ENCODE measurements around the gene OTC. TPM values are rescaled to one million over a fixed set of nuclear protein-coding genes. Genes with fewer than 3 reads are reported as not detected.

Gene OTC
- total and polyA plus RNA-seq, 2 experiments from 2014 or later: not detected

DNA sequence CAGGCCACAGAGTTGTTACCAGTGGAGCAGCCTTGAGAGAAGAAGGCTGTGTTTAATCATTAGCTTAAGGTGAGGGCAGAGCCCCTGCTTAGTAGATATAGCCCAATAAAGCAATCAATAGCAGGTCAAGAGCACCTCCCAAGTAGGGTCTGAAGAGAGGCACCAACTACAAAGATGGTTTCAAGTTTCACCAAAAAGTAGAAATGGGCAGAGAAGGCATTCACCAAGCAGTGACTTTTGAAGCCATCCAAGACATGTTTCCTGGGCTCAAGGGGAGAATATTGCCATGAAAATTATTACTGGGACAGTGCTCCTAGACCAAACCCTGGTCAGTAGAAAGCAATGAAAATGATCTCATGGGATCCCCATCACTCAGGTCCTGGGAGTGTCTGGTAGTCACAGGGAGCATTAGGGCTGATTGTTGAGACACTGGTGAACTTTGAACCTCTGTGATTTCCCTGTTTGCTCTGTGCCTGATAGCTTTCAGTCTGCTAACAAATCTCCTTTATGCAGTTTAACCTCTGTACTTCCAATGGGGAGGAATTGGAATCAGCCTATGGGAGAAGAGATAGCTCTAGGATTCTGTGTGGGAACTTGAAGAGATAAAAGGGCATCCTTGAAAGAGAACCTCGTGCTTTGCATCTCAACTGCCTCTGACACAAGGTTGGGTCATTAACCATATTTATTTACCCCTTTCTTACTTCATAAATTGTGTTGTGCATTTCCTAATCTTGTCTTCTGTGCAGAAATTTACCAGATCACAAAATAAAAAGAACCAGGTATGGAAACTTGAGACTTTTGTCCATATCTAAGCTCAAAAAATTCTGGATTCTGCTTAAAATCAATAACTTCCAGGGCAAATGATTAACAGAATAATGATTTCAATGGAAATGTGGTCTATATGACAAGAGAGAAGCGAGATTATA, 9.3 kb upstream of the OTC start:
- in situ Hi-C loops (cut with MboI): no loop called here
- H3K4me3 ChIP-seq: no peak overlapping the region
- no peaks in the 10 kb centered on the region for H3K27me3 ChIP-seq (replicated peaks; ENCODE audit: insufficient read depth)
- no peak overlapping the region for H3K27ac ChIP-seq
- TF ChIP-seq EZH2phosphoT487 (IDR thresholded peaks at IDR 0.05; ENCODE audit: insufficient read depth, low read depth): no peak
- no peak for TF ChIP-seq EZH2 (IDR thresholded peaks at IDR 0.05; ENCODE audit: insufficient read depth, poor library complexity, severe bottlenecking)
- H3K36me3 ChIP-seq (ENCODE audit: low read depth): no peaks in the 10 kb centered on the region
- H3K9me2 ChIP-seq (ENCODE audit: insufficient read depth): no peaks in the 10 kb centered on the region
- no peak for DNase-seq
- no peaks in the 10 kb centered on the region for H3K79me2 ChIP-seq (ENCODE audit: insufficient read depth)
- no peak overlapping the region for H3K9ac ChIP-seq
- no peaks in the 10 kb centered on the region for H3K4me1 ChIP-seq (ENCODE audit: insufficient read depth)
- H3F3A ChIP-seq (ENCODE audit: insufficient read depth): no peaks in the 10 kb centered on the region
- no peaks in the 10 kb centered on the region for H3K9me3 ChIP-seq (ENCODE audit: low read depth)
- H4K20me1 ChIP-seq (ENCODE audit: insufficient read depth): no peaks in the 10 kb centered on the region
- no peak overlapping the region for H3K4me2 ChIP-seq (ENCODE audit: unreplicated experiment)
- no peak overlapping the region for H2AFZ ChIP-seq
- 33 to 45% methylated on average over 2 of the region's 2 CpGs for WGBS, 2 experiments (ENCODE audit: low coverage in 1 of 2, low lambda C conversion rate in 2 of 2, missing lambda C conversion rate in 2 of 2)

DNA sequence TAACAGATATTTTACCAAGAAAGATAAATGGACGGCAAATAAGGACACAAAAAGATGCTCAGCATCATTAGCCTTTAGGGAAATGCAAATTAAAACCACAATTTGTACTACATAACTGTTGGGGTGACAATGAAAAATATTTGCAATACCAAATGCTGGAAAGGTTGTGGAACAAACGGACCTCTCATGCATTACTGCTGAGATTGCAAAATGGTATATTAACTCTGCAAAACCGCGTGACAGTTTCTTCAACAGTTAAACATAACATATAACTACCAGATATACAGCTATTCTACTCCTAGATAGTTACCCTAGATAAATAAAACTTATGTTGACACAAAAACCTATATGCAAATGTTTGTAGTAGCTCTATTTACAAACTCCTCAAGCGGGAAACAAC, 6.3 kb upstream of the OTC start:
- Histone ChIP-seq H3K27me3 (replicated peaks; ENCODE audit: insufficient read depth) (no peaks in the 10 kb centered on the region), H3K79me2 (ENCODE audit: insufficient read depth) (no peaks in the 10 kb centered on the region), H3K9me3 (ENCODE audit: low read depth) (no peaks in the 10 kb centered on the region), H3K36me3 (ENCODE audit: low read depth) (no peaks in the 10 kb centered on the region), H2AFZ (no peak overlapping the region), H3K4me3 (no peak overlapping the region), H3K4me1 (ENCODE audit: insufficient read depth) (no peaks in the 10 kb centered on the region), H3K4me2 (ENCODE audit: unreplicated experiment) (no peak overlapping the region), H3K27ac (no peak overlapping the region), H4K20me1 (ENCODE audit: insufficient read depth) (no peaks in the 10 kb centered on the region), H3K9me2 (ENCODE audit: insufficient read depth) (no peaks in the 10 kb centered on the region), H3K9ac (no peak overlapping the region), H3F3A (ENCODE audit: insufficient read depth) (no peaks in the 10 kb centered on the region)
- no peak for TF ChIP-seq EZH2 (IDR thresholded peaks at IDR 0.05; ENCODE audit: insufficient read depth, poor library complexity, severe bottlenecking)
- no peak for TF ChIP-seq EZH2phosphoT487 (IDR thresholded peaks at IDR 0.05; ENCODE audit: insufficient read depth, low read depth)
- WGBS, 2 experiments (ENCODE audit: low coverage in 1 of 2, low lambda C conversion rate in 2 of 2, missing lambda C conversion rate in 2 of 2): 78 to 85% methylated on average over 5 of the region's 5 CpGs
- no peak for DNase-seq
- in situ Hi-C loops (cut with MboI): no loop called here

GRCh38 chrX:38347136-38347535, 5.3 kb upstream of the OTC start:
- no peaks in the 10 kb centered on the region for H3K79me2 ChIP-seq (ENCODE audit: insufficient read depth)
- H3K9ac ChIP-seq: no peak overlapping the region
- WGBS, 2 experiments (ENCODE audit: low coverage in 1 of 2, low lambda C conversion rate in 2 of 2, missing lambda C conversion rate in 2 of 2): 74 to 94% methylated on average over 2 of the region's 2 CpGs
- H3K4me1 ChIP-seq (ENCODE audit: insufficient read depth): no peaks in the 10 kb centered on the region
- H3K9me2 ChIP-seq (ENCODE audit: insufficient read depth): no peaks in the 10 kb centered on the region
- no peaks in the 10 kb centered on the region for H3K27me3 ChIP-seq (replicated peaks; ENCODE audit: insufficient read depth)
- DNase-seq: peak; percentile 82
- no peaks in the 10 kb centered on the region for H3K36me3 ChIP-seq (ENCODE audit: low read depth)
- no peak overlapping the region for H3K4me2 ChIP-seq (ENCODE audit: unreplicated experiment)
- in situ Hi-C loops (cut with MboI): no loop called here
- no peak overlapping the region for H3K4me3 ChIP-seq
- H3F3A ChIP-seq (ENCODE audit: insufficient read depth): no peaks in the 10 kb centered on the region
- no peaks in the 10 kb centered on the region for H3K9me3 ChIP-seq (ENCODE audit: low read depth)
- H3K27ac ChIP-seq: no peak overlapping the region
- H4K20me1 ChIP-seq (ENCODE audit: insufficient read depth): no peaks in the 10 kb centered on the region
- H2AFZ ChIP-seq: no peak overlapping the region
- no peak for TF ChIP-seq EZH2phosphoT487 (IDR thresholded peaks at IDR 0.05; ENCODE audit: insufficient read depth, low read depth)
- no peak for TF ChIP-seq EZH2 (IDR thresholded peaks at IDR 0.05; ENCODE audit: insufficient read depth, poor library complexity, severe bottlenecking)

- H3K27me3 ChIP-seq (replicated peaks; ENCODE audit: insufficient read depth): no peaks in the 10 kb centered on the region
- H3K79me2 ChIP-seq (ENCODE audit: insufficient read depth): no peaks in the 10 kb centered on the region
- no peaks in the 10 kb centered on the region for H3K36me3 ChIP-seq (ENCODE audit: low read depth)
- no peaks in the 10 kb centered on the region for H3K4me1 ChIP-seq (ENCODE audit: insufficient read depth)
- WGBS, 2 experiments (ENCODE audit: low coverage in 1 of 2, low lambda C conversion rate in 2 of 2, missing lambda C conversion rate in 2 of 2): 73 to 90% methylated on average over 3 of the region's 3 CpGs
- no peak overlapping the region for H3K4me2 ChIP-seq (ENCODE audit: unreplicated experiment)
- H3K4me3 ChIP-seq: no peak overlapping the region
- H3F3A ChIP-seq (ENCODE audit: insufficient read depth): no peaks in the 10 kb centered on the region
- H3K9ac ChIP-seq: no peak overlapping the region
- TF ChIP-seq EZH2 (IDR thresholded peaks at IDR 0.05; ENCODE audit: insufficient read depth, poor library complexity, severe bottlenecking): no peak
- TF ChIP-seq EZH2phosphoT487 (IDR thresholded peaks at IDR 0.05; ENCODE audit: insufficient read depth, low read depth): no peak
- no peak overlapping the region for H3K27ac ChIP-seq
- H3K9me2 ChIP-seq (ENCODE audit: insufficient read depth): no peaks in the 10 kb centered on the region
- H4K20me1 ChIP-seq (ENCODE audit: insufficient read depth): no peaks in the 10 kb centered on the region
- DNase-seq: no peak
- no peak overlapping the region for H2AFZ ChIP-seq
- H3K9me3 ChIP-seq (ENCODE audit: low read depth): no peaks in the 10 kb centered on the region
- in situ Hi-C loops (cut with MboI): loop anchor here (25.0 kb wide), 1 partner anchor 111 kb away; no protein-coding TSS in a partner anchor
These were observed 1.1 kb upstream of the OTC start for GRCh38 chrX:38351346-38351745.

All from GM23248 (cell line).